Stomach smooth muscle (tissue), 2 donors: ENCODE data around the gene MFAP4.

Source experiments
- H3K27ac ChIP-seq: one replicate; pipeline ENCODE4 v1.7.0; 2013; ENCODE audit warnings: mild to moderate bottlenecking, low read length, inconsistent platforms
- H3K27me3 ChIP-seq, 2 donors: one replicate each; pipeline ENCODE4 v1.7.0; 2013; ENCODE audit warnings: low read length in 2 of 2; ENCODE audit not compliant: insufficient read depth in 2 of 2, control insufficient read depth in 1 of 2
- H3K36me3 ChIP-seq, 2 donors: one replicate each; pipeline ENCODE4 v1.7.0; 2013; ENCODE audit warnings: low read length in 2 of 2; ENCODE audit not compliant: control insufficient read depth in 2 of 2, insufficient read depth in 2 of 2
- H3K4me1 ChIP-seq: one replicate; pipeline ENCODE4 v1.7.0; 2013; ENCODE audit warnings: low read length; ENCODE audit not compliant: control insufficient read depth, insufficient read depth
- H3K4me3 ChIP-seq, 2 donors: one replicate each; pipeline ENCODE4 v1.7.0; 2013; ENCODE audit warnings: low read length in 2 of 2
- H3K9ac ChIP-seq, 2 donors: one replicate each; pipeline ENCODE4 v1.7.0; 2013; ENCODE audit warnings: low read length in 2 of 2, mild to moderate bottlenecking in 1 of 2
- H3K9me3 ChIP-seq, 2 donors: one replicate each; pipeline ENCODE4 v1.7.0; 2013; ENCODE audit warnings: low read length in 2 of 2; ENCODE audit not compliant: control insufficient read depth in 2 of 2
- donor health status: healthy.
- donor health status: Pancreatic carcinoma.

Gene MFAP4

GRCh38 chr17:19339341-19339815 lies 47.6 kb downstream of the MFAP4 start:
- no peak overlapping the region for H3K27ac ChIP-seq
- no peak overlapping the region for H3K9ac ChIP-seq
- H3K4me1 ChIP-seq: peaks cover 5% of the 10 kb centered on the region

GRCh38 chr17:19338031-19338990 lies 48.7 kb downstream of the MFAP4 start:
- Histone ChIP-seq H3K9me3 (no peaks in the 10 kb centered on the region), H3K27ac (no peak overlapping the region), H3K36me3 (peaks cover 4 to 10% of the 10 kb centered on the region in 2 donors), H3K9ac (no peak overlapping the region), H3K27me3 (no peaks in the 10 kb centered on the region), H3K4me3 (no peak overlapping the region), H3K4me1 (peaks cover 4% of the 10 kb centered on the region)

More at GRCh38 chr17:19339341-19339815, 47.6 kb downstream of the MFAP4 start:
- H3K27me3 ChIP-seq: no peaks in the 10 kb centered on the region
- peaks cover under 1 to 3% of the 10 kb centered on the region in 2 donors for H3K36me3 ChIP-seq
- H3K9me3 ChIP-seq: no peaks in the 10 kb centered on the region
- H3K4me3 ChIP-seq: no peak overlapping the region

- Histone ChIP-seq H3K36me3 (peaks cover 4 to 11% of the 10 kb centered on the region in 2 donors), H3K4me1 (peaks cover 1% of the 10 kb centered on the region), H3K9ac (no peak overlapping the region), H3K9me3 (no peaks in the 10 kb centered on the region), H3K27me3 (no peaks in the 10 kb centered on the region), H3K4me3 (no peak overlapping the region), H3K27ac (no peak overlapping the region)
Measured at GRCh38 chr17:19337712-19338023, 49.3 kb downstream of the MFAP4 start.

- H3K9me3 ChIP-seq: no peaks in the 10 kb centered on the region
- H3K27ac ChIP-seq: no peak overlapping the region
- no peak overlapping the region for H3K9ac ChIP-seq
- H3K36me3 ChIP-seq: peaks cover 4 to 11% of the 10 kb centered on the region in 2 donors
- no peaks in the 10 kb centered on the region for H3K4me1 ChIP-seq
- no peaks in the 10 kb centered on the region for H3K27me3 ChIP-seq
- no peak overlapping the region for H3K4me3 ChIP-seq
Measured at GRCh38 chr17:19336938-19337711, 49.9 kb downstream of the MFAP4 start.

GRCh38 chr17:19335951-19336631 lies 50.9 kb downstream of the MFAP4 start:
- H3K27ac ChIP-seq: no peak overlapping the region
- H3K27me3 ChIP-seq: no peaks in the 10 kb centered on the region

GRCh38 chr17:19334331-19334730 lies 52.7 kb downstream of the MFAP4 start:
- Histone ChIP-seq H3K27ac (no peak overlapping the region), H3K4me3 (no peak overlapping the region), H3K36me3 (peaks cover 14 to 15% of the 10 kb centered on the region in 2 donors), H3K9me3 (no peaks in the 10 kb centered on the region), H3K27me3 (no peaks in the 10 kb centered on the region), H3K4me1 (no peaks in the 10 kb centered on the region), H3K9ac (no peak overlapping the region)

More at GRCh38 chr17:19335951-19336631, 50.9 kb downstream of the MFAP4 start:
- Histone ChIP-seq H3K36me3 (peaks cover 8 to 12% of the 10 kb centered on the region in 2 donors), H3K9ac (peak overlapping the region in 1 of 2 donors; percentile 29), H3K9me3 (no peaks in the 10 kb centered on the region), H3K4me1 (no peaks in the 10 kb centered on the region), H3K4me3 (no peak overlapping the region)

GRCh38 chr17:19333736-19334290 lies 53.2 kb downstream of the MFAP4 start:
- H3K27me3 ChIP-seq: no peaks in the 10 kb centered on the region
- no peaks in the 10 kb centered on the region for H3K9me3 ChIP-seq
- no peak overlapping the region for H3K4me3 ChIP-seq
- H3K36me3 ChIP-seq: peaks cover 14 to 19% of the 10 kb centered on the region in 2 donors
- no peak overlapping the region for H3K27ac ChIP-seq
- H3K9ac ChIP-seq: no peak overlapping the region
- no peaks in the 10 kb centered on the region for H3K4me1 ChIP-seq
